Effector memory CD4-positive, alpha-beta T cell (primary cell): ENCODE measurements around the gene TRIM33.
"Not testable (repeated sequence)": the region's sequence is repeated elsewhere in the genome, so short reads cannot be mapped to it uniquely, and the experiment has no call there.

Experiments
- DNase-seq, 3 donors: peaks; one replicate each; pipeline ENCODE4 v3.0.0-alpha.2; 2020
- H3K27ac ChIP-seq: 2 replicates; pipeline ENCODE4 v1.7.0; 2013; ENCODE audit warnings: mild to moderate bottlenecking, low read length, moderate library complexity; ENCODE audit not compliant: insufficient read depth, poor library complexity, severe bottlenecking
- H3K27me3 ChIP-seq: replicated peaks from 2 replicates; pipeline ENCODE4 v1.7.0; 2013; ENCODE audit warnings: mild to moderate bottlenecking, low read length; ENCODE audit not compliant: insufficient read depth, control insufficient read depth, poor library complexity, severe bottlenecking
- H3K36me3 ChIP-seq: 2 replicates; pipeline ENCODE4 v1.7.0; 2013; ENCODE audit warnings: mild to moderate bottlenecking, low read length, moderate library complexity; ENCODE audit not compliant: control insufficient read depth, insufficient read depth
- H3K4me1 ChIP-seq: 2 replicates; pipeline ENCODE4 v1.7.0; 2013; ENCODE audit warnings: low read length, mild to moderate bottlenecking; ENCODE audit not compliant: control insufficient read depth, insufficient read depth, poor library complexity, severe bottlenecking
- H3K4me3 ChIP-seq: 2 replicates; pipeline ENCODE4 v1.7.0; 2013; ENCODE audit warnings: low read length, low read depth, mild to moderate bottlenecking; ENCODE audit not compliant: insufficient read depth, poor library complexity, severe bottlenecking
- H3K9me3 ChIP-seq: 2 replicates; pipeline ENCODE4 v1.7.0; 2013; ENCODE audit warnings: mild to moderate bottlenecking, low read length, moderate library complexity; ENCODE audit not compliant: control insufficient read depth

The TRIM33 gene

GRCh38 chr1:114456586-114456985 lies 54.4 kb downstream of the TRIM33 start:
- Histone ChIP-seq H3K4me3 (no peak overlapping the region), H3K27me3 (no peaks in the 10 kb centered on the region), H3K9me3 (no peaks in the 10 kb centered on the region), H3K4me1 (no peaks in the 10 kb centered on the region), H3K27ac (no peak overlapping the region), H3K36me3 (peaks cover 24% of the 10 kb centered on the region)
- no peak for DNase-seq

GRCh38 chr1:114455102-114455785 lies 55.8 kb downstream of the TRIM33 start:
- H3K27ac ChIP-seq, result no peak overlapping the region
- no peaks in the 10 kb centered on the region for H3K4me1 ChIP-seq
- no peaks in the 10 kb centered on the region for H3K27me3 ChIP-seq
- H3K4me3 ChIP-seq, result no peak overlapping the region
- no peak for DNase-seq
- peaks cover 24% of the 10 kb centered on the region for H3K36me3 ChIP-seq
- H3K9me3 ChIP-seq, result no peaks in the 10 kb centered on the region

- Histone ChIP-seq H3K4me1 (no peaks in the 10 kb centered on the region), H3K27me3 (no peaks in the 10 kb centered on the region), H3K9me3 (no peaks in the 10 kb centered on the region), H3K27ac (no peak overlapping the region), H3K36me3 (peaks cover 23% of the 10 kb centered on the region), H3K4me3 (no peak overlapping the region)
- DNase-seq, result no peak
Measured at GRCh38 chr1:114454539-114454938, 56.5 kb downstream of the TRIM33 start.

- Histone ChIP-seq H3K4me3 (no peak overlapping the region), H3K9me3 (no peaks in the 10 kb centered on the region), H3K4me1 (no peaks in the 10 kb centered on the region), H3K27me3 (no peaks in the 10 kb centered on the region), H3K36me3 (peaks cover 14% of the 10 kb centered on the region), H3K27ac (no peak overlapping the region)
- no peak for DNase-seq
Measured at GRCh38 chr1:114453361-114453784, 57.6 kb downstream of the TRIM33 start.

- Histone ChIP-seq H3K27ac (no peak overlapping the region), H3K27me3 (no peaks in the 10 kb centered on the region), H3K36me3 (peaks cover 11% of the 10 kb centered on the region), H3K4me1 (no peaks in the 10 kb centered on the region), H3K9me3 (no peaks in the 10 kb centered on the region), H3K4me3 (no peak overlapping the region)
- DNase-seq, result no peak
Measured at GRCh38 chr1:114448370-114449036, 62.5 kb downstream of the TRIM33 start.

GRCh38 chr1:114446198-114446597 lies 64.8 kb downstream of the TRIM33 start:
- Histone ChIP-seq H3K36me3 (peaks cover 6% of the 10 kb centered on the region), H3K4me3 (no peak overlapping the region), H3K27me3 (no peaks in the 10 kb centered on the region), H3K9me3 (no peaks in the 10 kb centered on the region), H3K4me1 (no peaks in the 10 kb centered on the region), H3K27ac (no peak overlapping the region)
- no peak for DNase-seq

- H3K9me3 ChIP-seq, H3K4me1 ChIP-seq, DNase-seq, H3K27ac ChIP-seq, H3K4me3 ChIP-seq, H3K27me3 ChIP-seq, H3K36me3 ChIP-seq: not testable (repeated sequence)
Measured at GRCh38 chr1:114443226-114443625, 67.8 kb downstream of the TRIM33 start.

GRCh38 chr1:114441332-114441731 lies 69.7 kb downstream of the TRIM33 start:
- H3K9me3 ChIP-seq, result no peaks in the 10 kb centered on the region
- no peak for DNase-seq
- no peak overlapping the region for H3K27ac ChIP-seq
- H3K4me3 ChIP-seq, result no peak overlapping the region
- H3K36me3 ChIP-seq, result peaks cover 6% of the 10 kb centered on the region
- H3K4me1 ChIP-seq, result no peaks in the 10 kb centered on the region
- H3K27me3 ChIP-seq, result no peaks in the 10 kb centered on the region

- H3K4me3 ChIP-seq, result no peak overlapping the region
- H3K36me3 ChIP-seq, result no peaks in the 10 kb centered on the region
- H3K4me1 ChIP-seq, result no peaks in the 10 kb centered on the region
- no peaks in the 10 kb centered on the region for H3K9me3 ChIP-seq
- DNase-seq, result no peak
- no peaks in the 10 kb centered on the region for H3K27me3 ChIP-seq
- H3K27ac ChIP-seq, result no peak overlapping the region
Measured at GRCh38 chr1:114439369-114439768, 71.6 kb downstream of the TRIM33 start.

- Histone ChIP-seq H3K27ac (no peak overlapping the region), H3K4me1 (no peaks in the 10 kb centered on the region), H3K9me3 (no peaks in the 10 kb centered on the region), H3K36me3 (no peaks in the 10 kb centered on the region), H3K27me3 (no peaks in the 10 kb centered on the region), H3K4me3 (no peak overlapping the region)
- DNase-seq, result no peak
Measured at GRCh38 chr1:114437812-114438211, 73.2 kb downstream of the TRIM33 start.
